HG03575 (cell line): ENCODE results near the gene CPT1B.
"Not testable (repeated sequence)": the region's sequence is repeated elsewhere in the genome, so short reads cannot be mapped to it uniquely, and the experiment has no call there.

ENCODE experiments used
- ATAC-seq: cut with Tn5 transposase; IDR thresholded peaks from one replicate; pipeline ENCODE4 v1.9.1; 2021; ENCODE audit not compliant: unreplicated experiment, insufficient number of reproducible peaks, low FRiP score; ENCODE audit errors: extremely low read depth

Gene CPT1B

GRCh38 chr22:50553310-50553709 is 24.9 kb downstream of the CPT1B start:
- ATAC-seq = no peak

DNA sequence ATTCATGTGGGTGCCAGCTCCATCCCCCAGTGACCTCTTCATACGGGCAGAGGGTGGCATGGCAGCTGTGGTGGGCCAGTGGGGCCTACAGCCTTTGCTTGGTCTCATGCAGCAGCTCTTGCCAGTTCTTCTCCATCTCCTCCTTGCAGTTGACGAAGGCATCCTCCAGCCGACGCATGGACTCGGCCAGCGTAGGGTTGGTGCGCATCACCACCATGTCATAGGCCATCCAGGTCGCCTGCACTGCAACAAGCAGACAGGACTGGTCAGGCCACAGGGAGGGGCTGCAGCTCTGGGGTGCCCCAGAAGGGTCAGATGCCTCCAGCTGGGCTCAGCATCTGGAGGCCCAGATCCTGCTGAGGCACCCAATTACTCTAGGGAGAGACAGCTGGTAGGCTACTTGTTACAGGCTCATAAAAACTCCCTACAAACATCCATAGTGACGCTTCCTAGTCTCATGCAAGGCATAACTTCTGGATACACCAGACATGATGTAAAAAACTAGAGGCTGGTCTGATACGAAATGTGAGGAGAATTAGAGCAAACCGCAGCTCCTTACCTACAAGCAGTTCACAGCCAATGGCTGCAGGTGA is 27.0 kb downstream of the CPT1B start:
- ATAC-seq = no peak

GRCh38 chr22:50550395-50550794 is 27.8 kb downstream of the CPT1B start:
- no peak for ATAC-seq

DNA sequence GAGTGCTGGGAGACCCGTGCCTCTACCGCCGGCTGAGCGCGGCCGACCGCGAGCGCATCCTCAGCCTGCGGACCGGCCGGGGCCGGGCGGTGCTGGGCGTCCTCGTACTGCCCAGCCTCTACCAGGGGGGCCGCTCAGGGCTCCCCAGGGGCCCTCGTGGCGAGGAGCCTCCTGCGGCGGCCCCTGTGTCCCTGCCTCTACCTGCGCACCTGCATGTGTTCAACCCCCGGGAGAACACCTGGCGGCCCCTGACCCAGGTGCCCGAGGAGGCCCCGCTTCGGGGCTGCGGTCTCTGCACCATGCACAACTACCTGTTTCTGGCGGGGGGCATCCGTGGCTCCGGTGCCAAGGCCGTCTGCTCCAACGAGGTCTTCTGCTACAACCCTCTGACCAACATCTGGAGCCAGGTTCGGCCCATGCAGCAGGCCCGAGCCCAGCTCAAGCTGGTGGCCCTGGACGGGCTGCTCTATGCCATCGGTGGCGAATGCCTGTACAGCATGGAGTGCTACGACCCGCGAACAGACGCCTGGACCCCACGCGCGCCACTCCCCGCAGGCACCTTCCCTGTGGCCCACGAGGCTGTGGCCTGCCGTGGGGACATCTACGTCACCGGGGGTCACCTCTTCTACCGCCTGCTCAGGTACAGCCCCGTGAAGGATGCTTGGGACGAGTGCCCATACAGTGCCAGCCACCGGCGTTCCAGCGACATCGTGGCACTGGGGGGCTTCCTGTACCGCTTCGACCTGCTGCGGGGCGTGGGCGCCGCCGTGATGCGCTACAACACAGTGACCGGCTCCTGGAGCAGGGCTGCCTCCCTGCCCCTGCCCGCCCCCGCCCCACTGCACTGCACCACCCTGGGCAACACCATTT is 29.1 kb downstream of the CPT1B start:
- no peak for ATAC-seq

GRCh38 chr22:50548040-50548920 is 29.9 kb downstream of the CPT1B start:
- ATAC-seq = no peak

DNA sequence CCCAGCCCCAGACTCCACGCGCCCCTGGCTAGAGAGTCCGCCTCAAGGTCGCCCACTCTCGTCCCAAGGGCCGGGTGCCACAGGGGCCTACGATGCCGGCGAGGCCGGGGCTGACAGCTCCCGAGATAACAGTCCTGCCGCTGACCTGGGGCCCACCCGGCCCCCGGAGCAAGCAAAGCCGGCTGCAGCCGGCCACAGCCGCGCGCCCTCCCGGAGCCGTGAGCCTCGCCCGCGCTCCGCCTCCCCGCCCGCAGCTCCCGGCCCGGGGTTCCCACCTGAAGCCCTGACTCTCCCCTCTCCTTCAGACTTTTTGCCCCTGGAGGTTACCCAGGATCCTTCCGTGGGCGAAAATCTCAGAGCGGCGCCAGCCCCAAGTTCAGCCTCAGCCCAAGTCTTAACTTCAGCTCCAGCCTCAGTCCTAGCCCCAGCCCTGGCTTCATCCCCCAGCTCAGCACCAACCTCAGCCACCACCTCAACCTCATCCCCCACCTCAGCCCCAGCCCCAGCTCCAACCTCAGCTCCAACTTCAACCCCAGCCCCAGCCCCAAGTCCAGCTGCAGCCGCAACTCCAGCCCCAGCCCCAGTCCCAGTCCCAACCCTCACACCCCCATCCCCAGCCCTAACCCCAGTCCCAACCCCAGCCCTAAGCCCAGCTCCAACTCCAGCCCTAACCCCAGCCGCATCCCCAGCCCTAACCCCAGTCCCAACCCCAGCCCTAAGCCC is 30.8 kb downstream of the CPT1B start:
- no peak for ATAC-seq

GRCh38 chr22:50546326-50547262 is 31.6 kb downstream of the CPT1B start:
- ATAC-seq = no peak

- ATAC-seq = no peak
Measured at GRCh38 chr22:50545522-50546325, 32.5 kb downstream of the CPT1B start, which contains the start of gene KLHDC7B. Gene KLHDC7B, plus strand, starts transcription at chr22:50545899. Its CDS starts 345 bp downstream, at chr22:50546244.

GRCh38 chr22:50544746-50545253 is 33.4 kb downstream of the CPT1B start:
- ATAC-seq = no peak

- no peak for ATAC-seq
Measured at GRCh38 chr22:50544078-50544745, 34.0 kb downstream of the CPT1B start.

DNA sequence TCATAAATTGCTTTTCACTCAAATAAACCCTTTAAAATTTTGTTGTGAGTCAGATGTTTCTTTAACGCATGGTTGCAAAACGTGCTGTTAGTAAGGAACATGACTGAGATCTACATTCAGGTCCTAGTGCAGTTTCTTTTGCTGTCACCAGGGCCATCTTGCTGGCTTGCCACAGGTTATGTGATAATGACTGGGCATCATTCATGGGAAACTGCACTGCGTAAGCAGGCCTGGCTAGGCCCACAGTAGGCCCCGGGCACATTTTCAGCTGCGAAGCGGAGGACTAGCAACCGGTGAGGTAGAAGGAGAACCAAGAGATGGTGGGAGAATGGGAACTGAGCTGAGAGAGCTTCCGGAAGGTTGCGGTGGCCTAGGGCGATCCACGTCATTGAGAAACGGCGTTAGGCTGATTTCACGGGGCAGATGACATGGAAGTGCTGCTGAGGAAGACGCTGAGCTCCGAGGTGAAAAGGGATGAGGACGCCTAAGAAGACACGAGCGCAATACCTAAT is 35.8 kb downstream of the CPT1B start:
- ATAC-seq = no peak

DNA sequence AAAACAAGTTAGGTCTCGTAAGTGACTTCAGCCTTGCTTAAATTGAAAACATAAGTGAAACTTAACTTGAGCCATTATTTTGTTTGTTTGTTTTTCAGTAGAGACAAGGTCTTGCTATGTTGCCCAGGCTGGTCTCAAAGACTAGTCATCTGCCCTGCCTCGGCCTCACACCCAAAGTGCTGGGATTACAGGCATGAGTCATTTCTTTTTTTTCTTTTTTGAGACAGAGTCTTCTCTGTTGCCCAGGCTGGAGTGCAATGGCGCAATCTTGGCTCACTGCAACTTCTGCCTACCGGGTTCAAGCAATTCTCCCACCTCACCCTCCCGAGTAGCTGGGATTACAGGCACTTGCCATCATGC is 36.6 kb downstream of the CPT1B start:
- not testable (repeated sequence) for ATAC-seq

- ATAC-seq = no peak
Measured at GRCh38 chr22:50540381-50540780, 37.8 kb downstream of the CPT1B start.

- no peak for ATAC-seq
Measured at GRCh38 chr22:50537765-50538164, 40.5 kb downstream of the CPT1B start.

- ATAC-seq = no peak
Measured at GRCh38 chr22:50536226-50536625, 42.0 kb downstream of the CPT1B start.

DNA sequence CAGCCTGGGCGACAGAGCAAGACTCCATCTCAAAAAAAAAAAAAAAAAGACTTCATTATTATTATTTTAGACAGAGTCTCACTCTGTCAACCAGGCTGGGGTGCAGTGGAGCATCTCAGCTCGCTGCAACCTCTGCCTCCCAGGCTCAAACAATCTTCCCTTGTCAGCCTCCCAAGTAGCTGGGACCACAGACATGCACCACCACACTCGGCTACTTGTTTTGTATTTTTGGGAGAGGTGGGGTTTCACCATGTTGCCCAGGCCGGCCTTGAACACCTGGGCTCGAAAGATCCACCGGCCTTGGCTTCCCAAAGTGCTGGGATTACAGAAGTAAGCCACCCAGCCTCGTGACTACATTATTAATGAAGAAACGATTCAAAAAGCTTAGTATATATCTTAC is 43.1 kb downstream of the CPT1B start:
- no peak for ATAC-seq
